Right renal pelvis (tissue), 4 donors: ENCODE measurements around the gene PGM5. TPM values are rescaled to one million over a fixed set of nuclear protein-coding genes. Genes with fewer than 3 reads are reported as not detected.
A peak's percentile ranks its signal among the peaks of the same experiment; 100 is the strongest.

Source experiments
- DNase-seq, 4 donors: peaks; one replicate each; pipeline ENCODE4 v3.0.0-alpha.2; 2013; ENCODE audit warnings: low read depth in 4 of 4, low spot score in 3 of 4, missing footprints in 1 of 4
- polyA plus RNA-seq, 4 donors: library from polyadenylated mRNA; unstranded; fragments of 120-200 nt; gene quantifications; one replicate each; pipeline ENCODE4 v1.2.1, GENCODE V29; 2013; ENCODE audit not compliant: insufficient read length in 4 of 4

Gene PGM5
- polyA plus RNA-seq, 4 donors: 41.9 to 48.1 (median 46.3) TPM

DNA sequence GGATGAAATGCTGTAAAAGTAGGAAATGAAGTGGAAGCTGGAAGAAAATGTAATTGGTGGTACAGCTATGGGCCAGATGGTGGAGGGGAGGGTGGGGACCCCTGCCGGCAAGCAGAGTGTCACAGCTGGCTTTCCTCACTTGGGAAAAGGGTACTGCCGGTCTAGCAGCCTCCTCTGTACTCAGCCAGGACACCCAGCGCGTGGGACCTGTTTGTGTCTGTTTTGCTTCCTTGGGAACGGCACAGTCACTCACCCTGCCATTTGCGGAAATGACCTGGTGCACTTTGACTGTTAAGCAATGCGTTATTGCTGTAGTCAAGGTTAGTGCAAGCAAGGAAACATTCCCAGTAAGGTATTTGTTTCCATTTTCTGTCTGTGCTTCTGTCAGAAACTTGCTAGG is 174.2 kb downstream of the PGM5 start:
- peak in 3 of 4 donors; percentile 41 to 76 (median 74) for DNase-seq

DNA sequence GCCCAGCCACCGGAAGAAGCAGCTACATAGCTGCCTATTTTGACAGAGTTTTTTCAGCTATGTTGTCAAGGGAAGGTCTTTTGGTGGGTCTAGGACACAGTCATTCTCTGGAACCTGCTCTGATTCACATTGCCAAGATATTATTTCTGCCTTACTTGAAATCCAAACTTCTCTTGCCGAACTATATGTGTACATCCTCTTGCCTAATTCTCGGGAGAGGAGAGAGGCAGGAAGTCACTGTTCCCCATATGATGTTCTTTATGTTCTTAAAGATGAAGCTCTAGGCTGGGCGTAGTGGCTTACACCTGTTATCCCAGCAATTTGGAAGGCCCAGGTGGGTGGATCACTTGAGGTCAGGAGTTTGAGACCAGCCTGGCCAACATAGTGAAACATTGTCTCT is 175.7 kb downstream of the PGM5 start:
- DNase-seq: no peak

DNA sequence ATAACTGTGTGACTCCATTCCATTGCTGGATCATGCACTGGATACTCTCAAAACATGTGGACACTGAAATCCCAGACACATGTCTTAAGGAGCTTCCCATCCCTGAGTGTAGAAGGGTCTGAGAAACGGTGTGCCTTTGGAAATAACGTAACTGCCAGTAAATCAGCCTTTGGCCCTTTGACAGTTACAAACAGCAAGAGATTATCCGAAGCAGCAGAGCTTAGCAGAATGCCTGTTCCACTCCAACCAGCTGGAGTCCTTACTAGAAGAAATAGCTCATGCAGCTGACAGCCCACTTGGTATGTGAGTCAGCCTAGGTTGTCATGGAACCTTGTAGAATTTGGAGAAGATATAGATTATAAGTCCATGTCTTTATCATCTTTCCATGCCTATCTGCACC is 177.3 kb downstream of the PGM5 start:
- peak in 1 of 4 donors; percentile 46 for DNase-seq

DNA sequence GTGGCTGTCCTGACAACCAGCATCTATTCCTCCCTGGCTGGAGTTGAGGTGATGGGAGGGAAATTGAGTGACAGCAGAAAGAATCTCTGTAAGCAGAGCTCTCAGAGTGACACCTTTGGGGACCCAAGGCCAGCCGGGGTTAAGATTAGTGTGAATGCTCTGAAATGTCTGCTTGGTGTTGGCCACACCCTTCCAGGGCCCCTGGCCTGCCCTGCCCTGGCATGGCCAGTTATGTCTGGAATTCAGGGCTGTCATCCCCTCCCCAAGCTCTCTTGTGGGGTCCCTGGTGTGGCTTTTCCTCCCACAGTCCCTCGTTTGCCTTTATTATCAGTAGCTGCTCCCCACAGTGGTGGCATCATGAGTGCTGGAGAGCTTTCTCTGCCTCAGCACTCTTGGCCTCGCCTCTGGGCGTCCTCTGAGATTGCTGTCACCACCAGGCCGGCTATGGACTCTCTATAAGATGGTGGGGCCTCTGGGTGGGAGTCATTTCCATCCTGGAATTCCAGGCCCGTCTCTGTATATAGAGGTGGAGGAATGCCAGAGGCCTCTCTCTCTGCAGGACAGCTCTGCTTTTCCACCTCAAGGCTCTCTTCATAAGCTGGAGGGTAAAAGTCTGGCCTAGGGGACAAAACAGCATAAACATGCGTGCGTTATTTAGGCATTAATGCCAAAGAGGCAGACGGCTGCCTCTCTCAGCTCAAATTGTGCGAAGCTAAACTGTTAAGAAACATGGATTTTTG is 180.6 kb downstream of the PGM5 start:
- DNase-seq: no peak

DNA sequence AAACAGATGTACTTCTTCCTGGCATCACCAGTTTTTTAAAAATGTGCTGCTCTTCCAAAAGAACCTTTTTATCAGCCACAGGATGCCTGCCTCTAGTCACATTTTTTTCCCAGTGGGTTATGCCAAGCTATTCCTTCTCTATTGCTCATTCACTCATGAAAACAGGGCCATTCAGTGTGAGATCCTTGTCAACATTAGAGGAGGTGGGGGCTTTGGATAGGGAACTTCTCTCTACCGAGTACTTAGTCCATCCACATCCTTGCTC is 181.1 kb downstream of the PGM5 start:
- no peak for DNase-seq

DNA sequence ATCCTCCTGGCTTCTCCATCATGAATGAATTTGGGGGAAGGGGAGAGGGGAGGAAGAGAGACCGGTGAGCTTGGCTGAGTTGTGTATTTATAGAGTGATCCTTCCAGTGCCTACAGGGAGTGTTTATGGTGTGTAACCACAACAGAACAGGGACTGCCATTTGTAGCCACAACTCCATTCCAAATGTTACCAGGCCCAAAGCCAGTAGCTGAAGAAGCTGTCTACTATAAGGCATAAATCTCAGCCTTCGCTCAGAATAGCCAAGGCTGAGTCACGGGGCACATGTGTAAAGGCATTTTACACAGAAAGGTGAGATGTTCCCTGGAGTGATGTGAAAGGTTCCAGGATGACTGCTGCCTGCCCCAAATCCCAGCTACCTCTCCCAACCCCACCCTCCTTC is 181.8 kb downstream of the PGM5 start:
- DNase-seq: no peak

DNA sequence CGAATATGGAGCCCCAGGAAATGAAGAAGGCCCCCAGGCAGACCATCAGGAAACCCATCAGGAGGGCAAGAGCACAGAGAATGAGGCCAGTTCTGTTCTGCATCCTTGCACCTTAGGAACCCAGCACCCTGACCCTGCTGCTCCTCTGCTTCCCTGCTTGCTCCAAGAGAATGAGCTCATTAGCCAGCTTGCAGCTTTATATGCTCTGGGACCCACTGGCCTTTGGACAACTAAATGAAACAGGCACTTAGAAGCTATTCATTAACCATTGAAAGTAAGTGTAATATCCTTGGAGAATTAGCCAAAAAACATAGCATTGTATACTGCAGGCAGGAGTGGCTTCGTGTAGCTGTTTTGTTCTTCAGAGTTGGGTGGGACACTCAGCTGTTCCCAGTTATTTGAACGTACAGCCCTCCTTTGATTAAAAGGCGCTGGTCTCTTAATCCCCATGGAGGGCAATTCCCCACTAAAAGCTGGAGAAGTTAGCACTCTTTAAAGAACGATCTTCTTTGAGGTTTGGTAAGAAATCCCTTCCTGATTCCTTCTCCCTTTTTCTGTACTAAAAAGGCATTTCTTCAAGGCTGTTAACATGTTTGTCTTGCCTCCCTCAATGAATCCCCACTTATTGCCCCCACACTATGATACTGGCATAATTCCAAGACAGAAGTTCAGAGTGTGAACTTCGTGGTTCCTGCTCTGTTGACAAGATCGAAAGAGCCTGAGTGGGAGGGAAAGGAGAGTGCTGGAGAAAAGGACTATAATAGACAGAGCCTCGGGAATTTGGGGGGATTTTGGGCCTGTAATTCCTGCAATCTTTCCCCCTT is 184.5 kb downstream of the PGM5 start, which contains the start of gene TMEM252:
Gene TMEM252 (minus strand): TSS at position 172 of the 824 bp plus-strand sequence. CDS start 69 bp downstream, at position 103.
- DNase-seq: no peak

DNA sequence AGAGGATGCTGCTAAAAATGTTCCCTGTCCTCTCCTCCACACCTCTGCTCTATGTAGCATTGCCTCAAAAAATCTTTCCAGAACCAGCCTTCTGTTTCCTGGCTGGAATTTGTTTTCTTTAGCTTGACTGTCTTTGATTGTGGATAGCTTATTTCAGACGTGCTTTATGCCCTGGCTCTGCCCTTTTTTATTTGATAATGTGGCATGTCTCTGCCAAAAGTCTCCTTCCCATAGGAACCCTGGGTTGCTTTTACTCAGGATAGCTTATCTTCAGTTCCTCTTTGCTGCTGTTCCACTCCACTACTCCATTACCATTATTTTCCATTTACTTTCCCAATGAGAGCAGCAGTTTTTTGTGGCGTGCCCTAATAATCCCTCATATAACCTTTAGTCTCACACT is 185.2 kb downstream of the PGM5 start:
- DNase-seq: no peak

DNA sequence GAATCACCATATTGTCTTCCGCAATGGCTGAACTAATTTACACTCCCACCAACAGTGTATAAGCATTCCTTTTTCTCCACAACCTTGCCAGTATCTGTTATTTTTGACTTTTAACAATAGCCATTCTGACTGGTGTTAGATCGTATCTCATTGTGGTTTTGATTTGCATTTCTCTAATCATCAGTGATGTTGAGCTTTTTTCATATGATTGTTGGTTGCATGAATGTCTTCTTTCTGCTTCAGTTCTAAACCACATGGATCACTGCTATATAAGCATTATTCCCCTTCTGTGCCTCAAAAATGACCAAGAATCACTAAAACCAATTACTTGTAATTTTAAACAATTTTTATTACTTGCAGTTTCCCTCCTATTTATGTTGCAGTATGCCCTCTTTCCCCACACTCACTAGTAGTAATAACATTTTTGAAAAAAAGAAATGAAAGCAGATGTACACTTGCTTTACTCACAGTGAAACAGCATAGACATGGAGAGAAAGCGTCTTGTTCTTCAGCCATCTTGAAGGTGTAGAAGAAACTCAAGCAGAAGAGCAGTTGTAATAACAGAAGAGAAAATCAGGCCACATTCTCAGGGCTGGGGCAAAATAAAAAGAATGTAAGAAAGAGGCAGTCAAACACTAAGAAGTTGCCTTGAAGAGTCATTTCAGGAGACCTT is 188.8 kb downstream of the PGM5 start:
- no peak for DNase-seq

DNA sequence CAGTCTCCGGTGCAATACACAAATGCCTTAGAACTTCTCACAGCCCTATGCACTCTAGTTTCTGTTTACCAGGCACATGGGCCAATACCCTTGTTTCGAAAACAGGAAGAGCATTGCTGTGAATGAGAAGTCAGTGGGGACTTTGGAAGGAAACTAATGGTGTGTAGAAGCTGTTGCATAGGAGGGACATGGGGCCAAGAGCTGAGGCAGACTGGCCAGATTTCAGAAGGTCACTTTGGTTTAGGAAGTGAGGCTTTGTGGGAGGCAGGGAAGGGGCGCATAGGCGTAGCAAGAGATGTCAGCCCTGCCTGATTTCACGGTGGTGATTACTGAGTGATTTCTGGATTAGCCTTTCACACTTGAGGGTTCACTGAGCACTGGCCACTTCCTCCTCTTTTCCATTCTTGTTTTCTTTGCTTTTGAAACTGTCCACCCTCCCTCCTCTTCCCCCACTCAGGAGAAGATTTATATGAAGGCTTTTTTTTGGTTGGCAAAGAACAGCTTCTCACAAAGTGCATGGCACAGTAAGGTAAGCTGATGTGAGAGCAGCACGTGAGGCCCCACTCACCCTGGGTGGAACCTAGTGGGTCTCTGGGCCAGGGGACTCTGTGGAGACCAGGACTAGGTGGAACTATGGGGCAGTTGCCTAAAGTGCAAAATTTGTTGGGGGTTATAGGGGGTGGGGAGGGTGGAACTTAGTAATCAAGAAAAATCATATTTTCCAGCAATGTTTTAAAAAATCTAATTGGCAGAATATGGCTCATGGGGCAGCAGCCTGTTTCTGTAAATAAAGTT is 190.4 kb downstream of the PGM5 start:
- DNase-seq: peak in 3 of 4 donors; percentile 48 to 75 (median 65)

DNA sequence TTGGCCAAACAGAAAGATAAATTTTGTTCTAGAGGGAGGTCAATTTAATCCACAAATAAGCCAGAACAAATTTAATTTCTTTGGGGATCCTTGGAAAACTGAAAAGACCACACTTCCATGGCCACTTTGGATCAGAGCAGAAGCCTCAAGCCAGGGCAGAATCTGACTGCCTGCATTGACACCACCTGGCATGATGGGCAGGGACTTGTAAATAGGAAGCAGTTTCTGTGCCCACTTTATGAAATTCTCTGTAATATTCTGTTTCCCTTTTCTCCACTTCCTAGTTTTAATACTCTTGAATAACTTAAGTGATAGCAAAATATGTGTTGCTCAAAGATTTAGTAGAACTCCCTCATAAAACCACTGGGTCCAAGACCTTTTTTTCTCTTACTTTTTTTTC is 191.0 kb downstream of the PGM5 start:
- DNase-seq: no peak

DNA sequence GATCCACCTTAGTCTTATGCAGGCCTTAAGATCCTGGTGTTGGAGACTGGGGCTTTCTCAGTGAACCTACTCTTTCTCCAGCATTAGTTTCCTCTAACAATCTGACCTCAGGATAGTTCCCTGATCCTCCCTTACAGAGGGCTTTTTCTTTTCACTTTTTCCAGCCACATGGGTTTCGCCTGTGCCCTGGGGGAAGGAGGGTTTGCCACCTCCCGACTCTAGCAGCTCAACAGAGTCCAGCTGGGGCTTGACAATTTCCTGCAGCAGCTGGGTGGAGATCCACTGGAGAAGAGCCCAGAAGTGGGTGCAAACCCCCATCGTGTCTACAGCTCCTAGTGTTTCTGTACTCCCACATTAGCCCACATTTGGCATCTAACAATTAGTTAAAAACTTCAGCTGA is 191.8 kb downstream of the PGM5 start:
- no peak for DNase-seq

DNA sequence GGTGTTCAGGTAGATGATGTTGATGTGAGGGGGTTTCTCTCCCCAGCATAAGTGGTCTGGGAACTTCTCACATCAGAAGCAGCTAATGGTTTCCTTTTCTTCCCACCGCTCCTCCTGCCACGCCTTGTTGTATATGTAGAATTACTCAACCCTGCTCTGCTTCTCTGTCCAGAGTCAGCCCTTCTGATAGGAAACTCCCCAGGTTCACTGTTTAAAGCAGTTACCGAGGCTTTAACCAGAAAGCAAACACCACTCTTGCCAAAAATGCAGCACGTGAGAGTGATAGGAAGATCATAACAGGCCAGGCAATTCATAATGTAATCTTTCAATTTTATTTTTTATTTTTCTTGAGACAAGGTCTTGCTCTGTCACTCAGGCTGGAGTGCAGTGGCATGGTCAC is 194.8 kb downstream of the PGM5 start:
- DNase-seq: no peak

DNA sequence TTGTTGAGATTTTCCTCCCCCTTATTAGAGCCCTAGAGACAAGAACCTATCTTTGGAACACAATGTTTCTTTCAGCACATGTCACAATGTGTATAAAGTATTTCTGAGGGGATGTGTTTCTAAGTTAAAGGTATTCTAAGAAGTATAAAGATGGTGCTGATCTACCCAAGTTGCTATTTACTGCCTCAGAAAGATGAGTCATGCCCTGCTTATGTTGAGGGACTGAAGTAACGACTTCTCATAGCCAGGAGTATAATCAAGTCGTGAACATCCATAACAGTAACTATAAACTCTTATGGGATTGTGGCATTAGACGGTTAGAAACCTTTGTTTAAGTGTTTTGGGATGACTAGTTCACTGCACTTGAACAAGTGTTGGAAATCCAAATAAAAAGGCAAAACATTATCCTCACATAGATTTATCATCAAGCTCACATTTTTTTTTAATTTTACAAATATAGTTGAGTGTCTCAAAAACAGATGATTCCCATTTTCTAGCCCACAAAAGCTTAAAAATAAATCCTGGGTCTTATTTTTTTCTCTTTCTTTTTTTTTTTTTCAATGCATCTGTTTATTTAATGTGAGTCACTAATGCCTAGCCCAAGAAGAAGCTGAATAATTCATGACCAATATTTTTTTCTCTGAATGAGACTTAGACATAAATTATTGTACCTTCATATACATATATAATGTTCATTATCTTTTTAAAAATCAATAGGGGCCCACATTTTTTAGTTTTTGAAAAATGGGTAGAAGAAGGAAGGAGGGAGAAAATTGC is 196.5 kb downstream of the PGM5 start:
- no peak for DNase-seq

DNA sequence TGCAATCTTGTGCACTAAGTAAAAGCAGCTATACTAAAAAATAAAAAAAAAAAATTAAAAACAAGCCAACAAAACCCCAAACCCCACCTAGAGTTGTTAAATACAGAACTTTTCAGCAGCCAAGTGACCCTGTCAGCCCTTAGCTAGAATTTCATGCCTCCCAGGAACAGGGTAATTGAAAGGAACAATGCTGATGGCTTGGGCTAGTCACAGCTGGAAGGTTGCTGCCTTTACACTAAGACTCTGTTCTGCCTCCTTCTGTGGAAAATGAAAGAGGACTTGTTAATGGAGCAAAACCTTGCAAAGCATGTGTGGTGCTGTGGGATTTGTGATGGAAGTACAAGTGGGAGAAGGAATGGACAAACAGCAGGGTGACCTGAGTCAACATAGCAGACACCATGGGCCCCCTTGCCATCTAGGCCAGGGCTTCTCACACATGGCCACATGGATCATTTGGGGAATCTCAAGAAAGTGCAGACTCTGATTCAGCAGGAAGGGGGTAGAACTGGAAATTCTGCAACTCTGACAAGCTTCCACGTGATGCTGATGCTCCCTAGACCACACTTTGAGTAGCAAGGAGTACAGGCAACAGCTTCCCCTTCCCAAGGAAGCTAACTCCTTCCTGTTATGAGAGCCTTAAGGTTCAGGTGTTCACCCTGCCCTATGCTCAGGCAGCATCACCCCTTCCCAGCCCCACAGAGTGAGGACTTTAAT is 199.2 kb downstream of the PGM5 start:
- DNase-seq: no peak

DNA sequence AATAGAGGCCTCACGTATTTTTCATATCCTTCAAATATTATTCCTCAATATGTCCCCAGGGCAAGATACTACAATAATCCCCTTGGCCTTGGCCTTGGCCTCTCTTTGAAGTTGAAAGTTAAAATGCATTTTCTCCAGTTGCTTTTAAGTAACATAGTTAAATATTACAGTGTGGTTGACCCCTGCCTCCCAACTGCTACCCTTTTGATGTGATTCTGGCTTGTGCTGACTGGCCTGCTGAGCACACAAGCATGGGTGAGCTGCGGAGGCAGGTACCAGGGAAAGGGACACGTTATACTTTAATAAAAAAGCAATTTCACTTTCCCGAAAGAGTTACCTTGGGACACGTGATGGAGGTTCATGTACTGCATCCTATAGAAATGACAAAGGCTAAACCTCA is 202.1 kb downstream of the PGM5 start:
- DNase-seq: no peak

DNA sequence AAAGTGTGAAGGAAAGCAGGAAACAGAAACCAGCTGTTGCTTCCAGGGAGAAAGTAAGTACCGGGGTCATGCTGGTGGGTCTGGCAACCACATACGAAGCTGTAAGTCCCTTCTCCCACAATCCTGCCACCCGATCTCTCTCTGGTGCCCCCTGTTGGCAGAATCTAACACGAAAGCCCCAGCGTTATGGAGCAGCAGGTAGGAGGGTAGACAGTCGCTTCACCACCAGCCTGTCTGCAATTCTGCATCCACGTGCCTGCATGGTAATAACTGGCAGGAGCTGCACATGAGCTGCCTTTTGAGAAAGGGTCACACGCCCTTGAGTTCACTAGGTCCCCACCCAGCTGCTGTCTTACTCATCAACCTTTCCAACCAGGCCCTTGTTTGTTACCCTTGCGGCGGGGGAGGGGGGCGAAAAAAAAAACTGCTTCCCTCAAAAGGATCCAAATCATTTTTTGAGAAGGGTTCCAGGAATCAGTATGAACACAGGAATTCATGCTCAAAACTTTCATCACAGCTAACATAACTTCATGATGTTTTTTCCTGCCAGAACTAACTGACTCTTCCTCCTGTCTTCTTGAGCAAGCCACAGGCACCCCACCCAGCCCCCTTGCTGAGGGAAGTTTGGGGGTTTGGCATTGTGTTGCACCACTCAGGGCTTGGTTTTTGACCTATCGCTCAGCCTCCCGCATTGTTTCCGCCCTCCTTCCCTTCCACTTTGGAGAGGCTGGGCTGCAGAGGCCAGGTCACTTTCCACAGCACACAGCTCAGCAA is 203.8 kb downstream of the PGM5 start:
- DNase-seq: no peak

DNA sequence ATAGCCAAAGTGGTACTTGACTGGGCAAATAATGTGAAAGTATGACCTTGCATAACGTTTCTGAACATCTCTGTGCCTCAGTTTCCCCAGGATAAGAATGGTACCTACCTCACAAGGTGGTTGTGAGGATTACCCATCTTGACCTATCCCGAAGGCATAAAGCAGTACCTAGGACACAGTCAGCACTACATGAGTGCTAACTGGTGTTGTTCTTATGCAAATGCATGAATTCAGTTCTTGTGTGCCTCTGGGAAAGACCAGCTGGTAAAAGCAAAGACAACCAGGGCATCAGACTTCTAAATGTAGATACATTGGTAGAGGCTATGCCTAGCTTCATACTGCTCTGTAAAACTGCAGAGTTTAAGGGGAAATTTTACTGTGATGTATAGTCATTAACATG is 206.1 kb downstream of the PGM5 start:
- no peak for DNase-seq

DNA sequence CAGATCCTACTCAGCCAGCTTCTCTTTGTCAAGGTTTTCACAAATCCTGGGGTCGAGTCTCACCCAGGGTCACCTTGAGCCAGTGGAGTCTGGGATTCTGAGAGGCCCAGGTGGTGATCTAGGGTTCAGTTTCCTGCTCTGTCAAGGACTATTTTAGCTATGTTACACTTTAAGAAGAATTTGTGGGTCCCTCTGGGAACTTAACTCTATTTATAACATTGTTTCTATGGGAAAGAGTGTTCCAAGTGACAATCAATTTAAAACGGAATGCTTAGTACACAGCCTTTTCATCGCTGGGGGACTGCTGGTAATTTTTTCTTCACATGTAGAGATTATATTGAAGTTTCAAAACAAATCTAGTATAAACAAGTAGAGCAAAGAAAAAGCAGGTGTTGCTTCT is 211.2 kb downstream of the PGM5 start:
- DNase-seq: no peak
